Superior temporal gyrus (tissue), 1 donor: ENCODE results near the gene MEIOC.
"Not testable (repeated sequence)": the region's sequence is repeated elsewhere in the genome, so short reads cannot be mapped to it uniquely, and the experiment has no call there.

Experiments used
- DNase-seq: peaks from one replicate; pipeline ENCODE4 v3.0.0-alpha.2; 2016; ENCODE audit errors: extremely low spot score

Gene MEIOC

DNA sequence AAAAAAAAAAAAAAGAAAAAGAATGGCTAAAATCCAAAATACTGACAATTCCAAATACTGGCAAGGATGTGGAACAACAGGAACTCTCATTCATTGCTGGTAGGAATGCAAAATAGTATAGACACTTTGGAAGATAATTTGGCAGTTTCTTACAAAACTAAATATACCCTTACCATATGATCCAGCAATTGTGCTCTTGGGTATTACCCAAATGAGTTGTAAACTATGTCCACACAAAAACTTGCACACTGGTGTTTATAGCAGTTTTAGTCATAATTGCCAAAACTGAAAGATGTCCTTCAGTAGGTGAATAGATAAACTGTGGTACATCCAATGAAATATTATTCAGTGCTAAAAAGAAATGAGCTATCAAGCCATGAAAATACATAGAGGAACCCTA lies 8.5 kb upstream of the MEIOC start:
- DNase-seq: no peak

DNA sequence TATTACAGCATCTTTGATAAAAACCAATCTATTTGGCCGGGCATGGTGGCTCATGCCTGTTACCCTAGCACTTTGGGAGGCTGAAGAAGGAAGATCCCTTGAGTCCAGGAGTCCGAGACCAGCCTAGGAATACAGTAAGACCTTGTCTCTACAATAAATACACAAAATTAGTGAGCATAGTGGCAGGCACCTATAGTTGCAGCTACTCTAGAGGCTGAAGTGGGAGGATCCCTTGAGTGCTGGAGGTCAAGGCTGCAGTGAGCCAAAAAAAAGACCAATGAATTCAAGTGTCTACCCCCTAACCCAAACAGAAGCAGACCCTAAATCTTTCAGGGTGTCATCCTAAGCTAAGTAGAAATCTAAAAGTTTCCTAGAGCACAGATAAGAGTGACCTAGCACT lies 7.3 kb upstream of the MEIOC start:
- no peak for DNase-seq

- DNase-seq: no peak
Measured at GRCh38 chr17:44651228-44651627, 5.0 kb upstream of the MEIOC start.

DNA sequence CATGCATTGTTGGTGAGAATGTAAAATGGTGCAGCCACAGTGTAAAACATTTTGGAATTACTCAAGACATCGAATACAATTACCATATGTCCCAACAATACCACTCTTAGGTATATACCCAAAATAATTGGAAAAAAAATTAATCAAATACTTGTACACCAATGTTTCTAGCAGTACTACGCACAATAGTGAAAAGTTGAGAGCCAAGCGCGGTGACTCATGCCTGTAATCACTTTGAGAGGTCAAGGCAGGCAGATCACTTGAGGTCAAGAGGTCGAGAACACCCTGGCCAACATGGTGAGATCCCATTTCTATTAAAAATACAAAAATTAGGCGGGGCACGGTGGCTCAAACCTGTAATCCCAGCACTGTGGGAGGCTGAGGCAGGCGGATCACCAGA lies 3.5 kb upstream of the MEIOC start:
- no peak for DNase-seq

DNA sequence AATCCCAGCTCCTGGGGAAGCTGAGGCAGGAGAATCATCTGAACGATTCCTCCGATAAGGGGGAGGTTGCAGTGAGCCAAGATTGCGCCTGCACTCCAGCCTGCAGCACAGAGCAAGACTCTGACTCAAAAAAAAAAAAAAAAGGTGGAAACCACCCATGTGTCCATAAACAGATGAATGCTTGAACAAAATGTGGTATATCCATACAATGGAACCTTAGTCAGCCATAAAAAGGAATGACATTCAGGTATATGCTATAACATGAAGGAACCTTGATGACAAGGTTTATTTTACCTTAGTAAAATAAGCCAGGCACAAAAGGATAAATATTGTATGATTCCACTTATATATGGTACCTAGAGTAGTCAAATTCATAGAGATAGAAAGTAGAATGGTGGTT lies 2.9 kb upstream of the MEIOC start:
- DNase-seq: no peak

DNA sequence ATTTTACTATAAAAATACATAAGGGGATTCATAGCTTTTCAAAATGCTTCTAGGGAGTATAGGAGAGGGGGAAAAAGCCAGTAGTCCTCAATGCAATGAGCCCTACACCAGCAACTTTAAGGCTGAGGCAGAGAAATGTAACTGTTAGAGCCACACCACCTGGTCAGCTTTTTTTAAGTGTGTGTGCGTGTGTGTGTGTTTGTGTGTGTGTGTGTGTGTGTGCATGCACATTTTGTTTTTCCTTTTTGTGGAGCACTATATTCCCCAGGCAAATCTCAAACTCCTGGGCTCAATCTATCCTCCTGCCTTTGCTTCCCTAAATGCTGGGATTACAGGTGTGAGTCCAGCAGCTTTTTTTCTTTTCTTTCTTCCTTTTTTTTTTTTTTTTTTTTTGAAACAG lies 2.3 kb upstream of the MEIOC start:
- no peak for DNase-seq

DNA sequence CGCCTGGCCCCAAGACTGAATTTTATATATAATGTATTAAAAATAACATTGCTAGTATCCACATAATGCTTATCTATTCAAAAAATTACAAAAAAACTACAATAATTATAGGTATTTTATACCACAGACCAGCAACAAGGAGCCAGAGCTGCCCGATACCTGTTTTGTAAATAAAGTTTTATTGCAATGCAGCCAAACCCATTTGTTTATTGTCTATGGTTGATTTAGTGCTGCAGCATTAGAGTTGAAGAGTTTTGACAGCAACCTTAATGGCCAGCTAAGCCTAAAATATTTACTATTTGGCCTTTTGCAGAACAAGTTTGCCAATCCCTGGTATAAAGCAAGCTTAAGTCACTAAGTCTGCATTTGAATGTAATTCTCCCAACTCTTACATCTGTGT lies 5.6 kb downstream of the MEIOC start:
- DNase-seq: no peak

DNA sequence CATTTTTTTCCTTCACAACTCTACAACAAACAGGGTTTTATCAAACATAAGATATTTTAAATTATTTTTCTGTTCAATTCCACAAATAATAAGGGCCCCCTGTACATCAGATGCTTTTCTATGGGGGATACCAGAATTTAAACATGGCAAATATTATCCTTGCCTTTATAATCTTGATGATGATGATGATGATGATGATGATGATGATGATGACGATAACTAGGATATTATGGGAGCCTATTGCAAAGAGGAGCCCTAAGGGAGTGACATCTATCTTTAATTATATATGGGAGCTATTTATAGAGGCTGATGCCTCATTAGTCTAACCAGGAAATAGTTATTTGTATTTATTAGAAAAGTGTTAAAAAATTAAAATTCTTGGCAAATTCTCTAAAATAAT lies 6.8 kb downstream of the MEIOC start:
- no peak for DNase-seq

DNA sequence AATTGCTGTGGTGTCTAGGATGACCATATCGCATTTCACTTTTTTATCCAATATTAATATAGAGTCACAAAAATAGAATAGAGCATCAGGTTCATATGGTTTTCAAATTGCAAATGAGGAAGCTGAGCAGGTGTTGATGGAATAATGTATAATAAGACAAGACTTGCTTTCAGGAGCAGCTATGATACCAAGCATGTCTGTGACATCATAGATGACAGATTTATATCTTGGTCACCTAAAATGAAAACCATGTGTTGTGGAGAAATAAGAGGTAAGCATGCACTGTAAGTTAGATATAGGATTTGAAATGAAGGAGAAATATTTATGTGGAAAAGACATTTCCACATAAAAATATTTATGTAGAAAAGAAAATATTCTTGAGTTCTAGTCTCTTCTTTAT lies 8.6 kb downstream of the MEIOC start:
- DNase-seq: no peak

GRCh38 chr17:44666006-44666405 lies 9.7 kb downstream of the MEIOC start:
- no peak for DNase-seq

- no peak for DNase-seq
Measured at GRCh38 chr17:44672479-44673093, 16.3 kb downstream of the MEIOC start.

DNA sequence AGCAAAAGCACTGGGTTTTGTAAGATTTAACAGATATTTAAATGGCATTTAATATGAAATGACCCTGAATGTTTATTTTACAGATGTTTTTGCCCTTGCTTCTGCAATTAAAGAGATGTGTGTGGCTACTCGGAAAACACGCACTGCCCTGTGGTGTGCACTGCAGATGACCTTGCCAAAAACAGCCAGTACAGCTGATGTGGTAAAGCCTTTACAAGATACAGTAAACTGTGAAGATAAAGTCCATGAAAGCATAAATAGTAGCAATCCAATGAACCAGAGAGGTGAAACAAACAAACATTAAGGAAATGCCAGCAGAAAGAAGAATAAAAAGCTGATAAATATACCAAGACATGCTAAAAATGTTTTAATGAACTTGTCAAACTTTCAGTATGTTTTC lies 17.6 kb downstream of the MEIOC start:
- DNase-seq: no peak

DNA sequence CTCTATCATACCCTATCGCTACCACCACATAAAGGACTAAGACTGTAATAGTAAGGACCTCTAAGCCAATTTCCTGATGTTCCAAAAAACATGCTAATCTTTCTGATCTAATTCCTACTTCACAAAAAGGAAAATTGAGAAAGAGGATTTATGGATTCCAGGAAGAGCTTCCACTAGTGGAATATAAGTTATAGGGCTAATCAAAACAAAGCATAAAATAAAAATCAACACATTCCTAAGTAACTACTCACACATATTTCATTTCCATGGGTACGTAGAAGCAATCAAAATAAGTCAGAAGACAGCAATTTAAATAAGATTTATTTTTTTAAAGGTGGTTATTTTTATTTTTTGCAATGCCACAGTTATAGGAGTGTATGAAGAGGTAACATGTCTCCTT lies 20.9 kb downstream of the MEIOC start:
- no peak for DNase-seq

- not testable (repeated sequence) for DNase-seq
Measured at GRCh38 chr17:44683303-44683702, 27.0 kb downstream of the MEIOC start.

GRCh38 chr17:44687756-44688155 lies 31.5 kb downstream of the MEIOC start:
- peak; percentile 18 for DNase-seq

- DNase-seq: no peak
Measured at GRCh38 chr17:44688200-44688599, 31.9 kb downstream of the MEIOC start.

DNA sequence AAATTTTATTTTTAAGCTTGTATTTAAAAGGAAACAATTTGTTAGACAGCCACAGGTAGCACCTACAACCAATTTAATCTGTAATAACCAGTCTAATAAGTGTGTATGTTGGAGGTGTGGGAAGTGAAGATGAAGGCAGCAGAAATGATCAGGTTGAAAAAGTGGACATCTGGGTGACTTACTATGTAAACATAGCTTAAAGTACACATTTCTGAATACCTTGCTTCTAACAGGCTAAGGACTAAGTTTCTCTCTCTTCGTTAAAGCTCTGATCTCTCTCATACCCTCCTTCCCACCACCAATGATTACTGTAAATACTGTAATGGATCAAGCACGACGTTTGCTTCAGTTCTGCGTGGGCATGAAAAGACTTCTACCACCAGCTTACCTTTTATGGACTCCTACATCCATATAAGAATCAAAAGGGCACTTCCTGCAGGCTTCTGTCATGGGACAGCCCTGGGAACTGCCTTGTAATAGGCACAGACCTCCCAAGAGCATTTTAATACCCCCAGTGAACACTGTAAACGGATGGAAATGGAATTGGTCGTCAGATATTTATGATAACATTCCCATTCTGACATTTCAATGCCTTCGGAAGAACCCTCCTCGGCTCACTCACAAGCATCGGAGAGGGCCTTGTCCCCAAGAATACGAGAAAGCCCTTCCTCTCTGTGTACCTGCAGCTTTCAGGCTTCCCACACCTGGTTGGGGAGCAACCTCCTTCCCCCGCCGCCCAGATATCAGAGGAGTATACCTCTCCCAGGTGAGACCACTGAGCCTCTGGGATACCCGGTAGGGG lies 32.6 kb downstream of the MEIOC start:
- no peak for DNase-seq

GRCh38 chr17:44689477-44690217 lies 33.4 kb downstream of the MEIOC start, which contains the start of gene CCDC43:
Gene CCDC43 (minus strand): TSS chr17:44689776. CDS start chr17:44689753, 23 bp downstream.
- peak; percentile 90 for DNase-seq

GRCh38 chr17:44690746-44691306 lies 34.6 kb downstream of the MEIOC start:
- DNase-seq: not testable (repeated sequence)

DNA sequence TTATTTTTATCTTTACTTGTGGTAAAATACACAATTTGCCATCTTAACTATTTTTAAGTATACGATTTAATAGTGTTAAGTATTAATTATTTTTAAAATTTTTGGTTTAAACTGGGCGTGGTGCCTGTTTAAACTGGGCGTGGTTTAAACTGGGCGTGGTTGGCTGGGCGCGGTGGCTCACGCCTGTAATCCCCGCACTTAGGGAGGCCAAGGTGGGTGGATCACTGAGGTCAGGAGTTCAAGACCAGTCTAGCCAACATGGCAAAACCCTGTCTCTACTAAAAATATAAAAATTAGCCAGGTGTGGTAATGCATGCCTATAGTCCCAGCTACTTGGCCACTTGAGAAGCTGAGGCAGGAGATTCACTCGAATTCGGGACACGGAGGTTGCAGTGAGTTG lies 37.3 kb downstream of the MEIOC start:
- no peak for DNase-seq

GRCh38 chr17:44700288-44700687 lies 44.0 kb downstream of the MEIOC start:
- not testable (repeated sequence) for DNase-seq

- DNase-seq: no peak
Measured at GRCh38 chr17:44707755-44708400, 51.6 kb downstream of the MEIOC start.
